ENCODE results near the gene DIAPH2.
A peak's percentile ranks its signal among the peaks of the same experiment; 100 is the strongest.
"Not testable (repeated sequence)": the region's sequence is repeated elsewhere in the genome, so short reads cannot be mapped to it uniquely, and the experiment has no call there.

DIAPH2 gene
- total RNA-seq = 30.1 to 35.7 reads per million in 2 donors

DNA sequence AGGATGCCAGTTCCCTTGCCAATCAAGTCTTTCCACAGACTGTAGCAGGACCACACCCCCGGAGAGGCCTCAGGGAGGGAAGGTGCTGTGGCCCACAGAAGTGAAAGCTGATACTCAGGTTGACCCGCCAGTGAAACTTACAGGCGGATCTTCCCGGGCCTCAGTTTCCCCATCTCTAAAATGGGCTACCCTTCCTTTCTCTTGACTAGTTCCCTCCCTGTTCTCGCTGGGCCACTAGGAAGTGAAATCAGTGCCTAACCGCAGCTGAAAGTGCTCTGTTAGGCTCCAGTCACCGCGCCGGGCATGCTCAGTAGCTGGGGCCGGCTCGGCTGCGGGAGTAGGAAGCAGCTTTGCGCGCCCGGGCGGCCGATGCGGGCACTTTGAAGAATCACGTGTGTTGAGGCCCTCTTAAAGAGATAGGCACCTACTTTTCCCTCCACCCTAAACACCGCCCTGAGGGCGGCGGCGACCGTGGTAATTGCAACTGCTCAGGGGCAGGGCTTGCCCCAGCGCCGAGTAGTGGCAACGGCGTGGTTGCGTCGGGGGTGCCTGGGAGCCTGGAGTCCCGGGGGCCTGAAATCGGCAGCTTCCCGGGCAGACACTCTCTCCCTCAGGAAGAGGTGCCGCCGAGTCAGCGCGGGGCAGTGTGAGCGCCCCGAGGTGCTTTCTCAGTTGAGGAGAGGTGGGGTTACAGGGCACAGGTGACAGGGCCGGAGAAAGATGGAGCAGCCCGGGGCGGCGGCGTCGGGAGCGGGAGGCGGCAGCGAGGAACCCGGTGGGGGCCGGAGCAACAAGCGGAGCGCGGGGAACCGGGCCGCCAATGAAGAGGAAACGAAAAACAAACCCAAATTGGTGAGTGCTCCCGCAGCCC, at the start of gene DIAPH2:
DIAPH2 (plus strand) TSS at position 504 of the 871 bp plus-strand sequence.
- DNase-seq = peak; percentile 59

DNA sequence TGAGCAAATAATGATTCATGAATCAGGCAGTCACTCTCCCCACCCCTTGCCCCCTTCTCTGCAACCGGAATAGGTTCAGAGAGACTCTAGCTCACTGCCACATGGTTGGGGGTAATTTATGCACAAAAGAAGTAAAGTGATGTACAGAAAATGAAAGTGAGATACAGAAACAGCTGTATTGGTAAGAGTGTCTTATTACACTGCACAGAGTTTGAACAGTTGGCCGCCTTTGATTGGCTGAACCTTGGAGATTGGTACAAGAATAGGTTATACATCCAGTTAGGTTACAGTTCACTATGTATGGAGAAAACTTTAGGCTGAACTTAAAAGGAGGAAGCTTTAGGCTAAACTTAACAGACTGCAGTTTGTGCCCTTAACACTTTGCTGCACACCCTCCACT, 34.6 kb upstream of the DIAPH2 start:
- no peak for DNase-seq

DNA sequence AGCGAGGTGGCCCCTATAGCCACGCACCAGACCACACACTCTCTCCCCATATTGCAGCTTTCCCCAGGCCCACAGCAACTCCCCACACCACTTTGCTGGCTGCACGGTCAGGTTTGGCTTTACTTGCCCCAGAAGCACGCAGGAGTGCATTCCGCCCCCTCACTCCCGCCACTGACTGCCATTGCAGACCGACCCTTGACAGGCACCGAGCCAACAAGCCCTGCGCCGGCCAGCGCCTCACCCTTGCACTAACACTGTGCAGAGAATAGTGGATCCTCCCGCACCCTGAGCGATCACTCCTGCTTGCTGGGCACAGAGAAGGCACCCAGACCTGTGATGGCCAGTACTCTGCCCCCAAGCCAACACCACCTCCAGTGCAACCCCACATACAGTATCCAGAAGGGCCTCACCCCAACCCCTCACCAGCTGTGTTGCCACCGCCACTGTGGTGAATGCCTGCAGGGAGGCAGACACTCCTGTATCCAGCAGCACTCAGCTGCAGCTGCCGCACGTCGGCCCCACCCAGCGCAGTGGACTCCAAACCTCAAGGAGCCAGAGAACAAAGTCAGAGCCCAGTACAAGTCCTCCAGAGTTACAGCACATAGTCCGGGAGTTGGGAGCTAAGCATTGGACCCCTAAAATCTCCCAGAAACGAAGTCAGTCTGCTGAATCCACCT, 28.6 kb upstream of the DIAPH2 start:
- DNase-seq = no peak

DNA sequence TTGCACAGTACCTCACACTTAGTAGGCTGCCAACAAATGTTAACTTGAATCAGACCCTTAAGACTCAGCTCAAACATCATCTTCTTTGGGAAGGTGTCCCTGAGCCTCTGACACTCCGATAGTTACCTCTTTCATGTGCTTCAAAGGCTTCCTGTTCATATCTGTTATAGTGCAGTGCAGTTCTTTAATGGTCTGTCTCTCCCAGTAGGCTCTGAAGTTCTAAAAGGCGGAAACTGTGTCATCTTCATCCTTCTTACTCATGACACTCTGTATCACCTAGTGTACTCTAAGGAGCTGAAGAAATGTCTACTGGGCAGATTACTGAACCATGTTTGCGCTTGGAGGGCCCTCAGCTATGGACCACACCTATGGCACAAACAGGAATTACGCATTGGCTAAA, 2.1 kb upstream of the DIAPH2 start:
- no peak for DNase-seq

DNA sequence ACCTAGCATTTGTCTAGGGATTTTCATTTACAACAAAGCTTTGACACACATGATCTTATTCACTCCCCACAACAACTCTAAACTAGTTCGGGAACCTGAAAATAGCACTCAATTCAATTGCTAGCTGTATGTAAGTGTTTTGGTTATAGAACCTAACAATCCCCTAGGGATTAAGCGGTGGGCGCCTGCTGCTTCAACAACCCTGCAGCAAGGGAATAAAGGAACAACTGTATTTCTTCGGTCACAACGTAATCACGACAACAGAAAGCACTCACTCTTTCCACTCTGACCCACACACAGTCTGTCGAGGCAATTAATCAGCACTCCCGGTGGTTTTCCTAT, 674 bp upstream of the DIAPH2 start:
- DNase-seq = no peak

DNA sequence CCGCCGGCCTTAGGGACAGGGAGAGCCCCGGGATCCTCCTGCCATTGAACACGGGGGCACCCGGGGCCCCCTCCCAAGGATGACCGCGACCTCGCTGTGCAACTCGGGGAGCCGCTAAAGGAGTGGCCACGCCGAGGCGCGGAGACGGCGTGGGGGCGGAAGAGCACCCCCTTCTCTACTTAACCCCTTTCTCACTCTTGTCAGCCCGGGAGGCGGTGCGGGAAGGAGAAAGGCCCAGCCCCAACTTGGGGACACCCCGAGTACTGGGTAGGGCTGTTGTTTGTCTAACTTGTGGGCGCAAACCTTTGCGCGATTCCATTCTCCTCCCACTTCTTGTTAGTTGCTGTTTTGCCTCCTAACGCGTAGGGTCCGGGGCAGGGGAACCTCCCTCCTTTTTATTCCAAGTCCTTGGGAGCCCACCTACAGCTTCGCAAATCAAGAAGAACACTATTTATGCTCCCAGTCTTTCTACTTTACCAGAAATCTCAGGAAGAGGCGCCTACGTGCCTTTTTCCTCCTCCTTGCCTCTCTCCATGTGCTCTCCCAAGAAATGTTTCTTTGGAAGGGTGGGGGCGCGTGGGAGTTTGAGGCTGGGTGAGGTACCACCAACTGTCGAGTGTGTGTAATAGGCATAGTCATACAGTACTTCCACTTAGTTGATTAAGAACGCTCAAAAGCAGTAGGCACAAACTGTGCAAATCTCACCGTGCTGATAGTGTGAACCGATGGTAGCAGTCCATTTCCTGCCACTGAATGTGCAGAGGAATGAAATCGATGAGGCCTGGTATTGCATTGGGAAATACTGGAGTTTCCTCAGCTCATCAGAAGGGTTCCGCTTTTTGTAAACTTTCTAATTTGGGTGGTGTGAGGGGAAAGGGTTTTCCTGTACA, 813 bp downstream of the DIAPH2 start:
- DNase-seq = peak; percentile 20

DNA sequence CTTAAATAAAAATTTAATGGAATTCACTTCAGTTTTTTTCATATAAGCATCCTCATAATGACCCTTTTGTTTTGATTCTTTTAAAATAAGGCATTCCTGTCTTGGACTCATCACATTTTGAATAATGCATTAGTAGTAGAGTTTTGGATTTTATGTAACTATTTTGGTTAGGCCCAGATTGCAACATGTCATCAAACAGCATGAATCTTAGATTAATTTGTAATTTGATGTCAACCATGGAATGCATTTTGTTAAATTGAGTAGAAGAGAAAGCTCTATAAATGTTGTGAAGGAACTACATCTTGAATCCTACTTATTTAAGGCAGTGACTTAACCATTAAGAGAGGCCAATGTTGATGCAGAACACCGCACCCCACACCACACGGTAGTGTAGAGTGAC, 3.1 kb downstream of the DIAPH2 start:
- DNase-seq = no peak

DNA sequence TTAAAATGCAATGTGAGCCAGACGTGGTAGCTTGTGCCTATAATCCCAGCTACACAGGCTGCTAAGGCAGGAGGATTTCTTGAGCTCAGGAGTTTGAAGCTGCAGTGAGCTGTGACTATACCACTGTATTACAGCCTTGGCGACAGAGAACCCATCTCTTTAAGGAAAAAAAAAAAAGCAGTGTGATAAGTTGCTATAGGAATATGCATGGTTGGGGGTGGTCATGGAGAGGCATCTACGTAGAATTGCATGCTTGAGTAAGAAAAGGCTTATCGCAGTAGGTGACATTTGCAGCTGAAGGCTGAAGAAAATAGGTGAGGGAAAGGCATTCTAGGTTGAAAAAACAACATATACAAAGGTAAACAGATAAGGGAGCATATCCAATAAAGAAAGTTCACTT, 4.1 kb downstream of the DIAPH2 start:
- no peak for DNase-seq

DNA sequence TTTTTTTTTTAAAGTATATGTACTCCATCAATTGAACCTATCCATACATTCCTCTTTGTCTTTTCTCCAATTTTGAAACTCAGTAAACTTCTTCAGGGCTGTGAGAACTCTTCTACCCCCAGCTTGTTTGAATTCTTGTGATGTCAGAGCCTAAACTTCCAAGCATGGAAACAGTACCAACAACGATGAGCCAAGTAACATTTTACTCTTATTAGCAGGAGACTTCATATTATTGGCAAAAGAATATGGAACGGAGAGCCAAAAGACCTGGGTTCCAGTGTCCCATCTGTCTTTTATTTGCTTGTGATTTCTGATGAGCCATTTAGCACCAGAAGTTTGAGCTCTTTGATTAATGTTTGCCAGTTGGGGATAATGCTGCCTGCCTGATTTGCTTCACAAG, 5.3 kb downstream of the DIAPH2 start:
- no peak for DNase-seq

DNA sequence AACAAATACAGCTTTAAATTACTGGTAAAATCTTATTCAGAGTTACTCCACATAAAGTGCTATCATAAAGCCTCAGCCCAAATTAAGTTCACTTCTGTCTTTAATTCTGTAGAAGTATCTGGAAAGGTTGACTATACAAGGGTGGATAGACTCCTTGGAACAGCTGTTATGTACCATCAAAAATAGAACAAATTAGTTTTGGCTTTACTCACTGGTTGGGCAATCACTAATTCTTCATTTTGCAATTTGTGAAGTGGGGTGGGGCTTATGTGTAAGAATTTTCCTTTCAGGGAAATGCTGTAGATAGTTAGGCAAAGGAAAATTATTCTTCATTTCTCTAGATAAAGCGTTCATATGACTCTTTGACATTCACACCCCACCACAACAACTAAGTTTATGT, 7.8 kb downstream of the DIAPH2 start:
- DNase-seq = no peak

DNA sequence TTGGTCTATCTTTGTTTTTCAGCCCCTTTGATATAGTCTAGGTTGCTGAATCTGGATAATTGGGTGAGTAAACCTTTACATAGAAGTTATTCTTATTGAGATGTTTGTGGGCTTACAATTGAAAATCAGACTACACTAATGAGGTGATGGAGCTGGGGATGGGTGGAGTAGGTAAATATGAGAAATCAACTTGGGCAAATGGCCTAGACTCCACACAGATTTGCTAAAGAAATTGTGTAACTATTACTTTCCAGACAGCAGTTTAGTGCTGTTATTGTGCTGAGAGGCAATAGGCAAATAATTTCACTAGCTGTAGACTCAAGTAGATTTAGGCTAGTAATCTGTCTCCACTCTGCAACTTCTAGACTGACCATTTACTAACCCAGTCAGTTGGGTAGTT, 8.2 kb downstream of the DIAPH2 start:
- no peak for DNase-seq

DNA sequence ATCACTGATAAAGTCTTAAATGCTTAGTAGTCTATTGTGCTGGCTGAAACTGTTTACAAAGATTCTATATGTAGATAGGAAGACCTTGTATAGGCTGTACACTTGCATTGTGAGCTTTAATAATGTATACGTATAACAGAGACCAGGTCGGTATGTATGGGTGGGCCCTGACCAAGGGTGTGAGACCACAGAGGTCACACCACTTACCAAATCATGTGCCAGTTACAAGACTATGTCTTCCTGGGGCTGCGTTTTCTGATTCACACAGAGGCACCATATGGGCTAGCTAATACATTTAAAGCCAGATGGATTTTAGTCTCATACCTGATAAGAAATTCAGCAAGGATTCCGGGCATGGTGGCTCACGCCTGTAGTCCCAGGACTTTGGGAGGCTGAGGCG, 8.8 kb downstream of the DIAPH2 start:
- DNase-seq = no peak

DNA sequence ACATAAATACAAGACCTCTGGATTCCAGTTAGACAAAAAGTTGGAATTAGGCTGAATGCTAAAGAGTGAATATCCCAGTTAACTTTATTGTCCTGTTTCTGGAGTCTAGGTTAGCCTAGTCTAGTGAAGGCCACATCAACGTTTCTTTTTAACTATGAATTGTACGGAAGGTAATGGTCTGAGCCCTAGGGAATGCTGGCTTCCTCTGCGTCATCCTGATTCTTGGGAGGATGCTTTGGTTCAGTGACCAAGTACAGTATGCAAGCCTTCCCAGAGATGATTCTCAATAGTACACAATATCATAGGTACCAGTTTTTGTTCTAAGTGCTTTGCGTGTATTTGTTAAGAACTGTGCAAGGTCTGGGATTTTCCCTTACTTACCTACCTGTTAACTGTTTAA, 11.8 kb downstream of the DIAPH2 start:
- no peak for DNase-seq

DNA sequence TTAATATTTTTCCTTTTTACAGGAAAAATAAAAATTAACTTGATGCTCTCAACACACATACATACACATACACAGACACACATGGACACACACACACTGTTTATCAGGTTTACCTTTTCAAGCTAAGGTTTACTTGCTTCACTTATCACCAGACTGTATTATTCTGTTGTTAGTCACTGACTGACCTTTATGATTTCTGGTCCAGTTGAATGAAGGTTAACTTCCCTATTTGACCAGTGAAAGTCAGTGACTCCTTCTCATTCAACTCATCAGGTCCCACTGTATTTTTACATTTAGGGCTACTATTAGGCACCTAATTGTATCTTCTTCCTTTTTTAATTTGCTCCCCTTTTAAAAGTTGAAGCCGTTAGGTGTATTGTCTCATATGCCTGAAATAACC, 16.0 kb downstream of the DIAPH2 start:
- no peak for DNase-seq

DNA sequence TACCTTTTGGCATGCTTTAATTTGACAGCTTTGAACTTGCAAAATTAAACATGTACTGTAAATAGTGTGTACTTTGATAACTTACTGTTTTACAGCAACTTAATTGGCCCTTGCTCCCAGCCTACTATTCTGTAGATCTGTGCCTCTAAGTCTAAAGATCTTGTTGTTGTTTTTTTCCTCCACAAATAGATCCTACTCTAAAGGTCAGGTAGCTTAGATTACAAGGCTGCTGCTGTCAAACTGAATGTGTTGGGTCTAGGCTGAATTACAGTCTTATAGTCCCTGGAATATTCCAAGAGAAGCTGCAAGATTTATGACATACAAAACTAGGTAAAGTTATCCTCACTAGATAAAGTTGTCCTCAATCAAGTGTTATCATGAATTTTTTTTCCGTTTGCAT, 18.7 kb downstream of the DIAPH2 start:
- no peak for DNase-seq

DNA sequence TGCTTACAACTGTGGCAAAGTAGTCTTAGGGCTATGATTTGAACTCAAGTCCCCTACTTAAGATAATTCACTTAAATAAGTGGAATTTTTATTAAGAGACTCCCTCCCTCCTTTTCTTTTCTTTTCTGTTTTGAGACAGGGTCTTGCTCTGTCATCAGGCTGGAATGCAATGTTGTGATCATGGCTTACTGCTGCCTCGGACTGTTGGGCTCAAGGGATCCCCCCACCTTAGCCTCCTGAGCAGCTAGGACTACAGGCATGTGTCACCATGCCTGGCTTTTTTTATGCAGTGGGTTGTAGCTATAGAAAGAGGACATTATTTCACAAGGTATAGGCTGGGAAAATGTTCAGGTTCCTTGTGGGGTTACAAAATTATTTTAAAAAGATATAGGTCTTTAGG, 19.2 kb downstream of the DIAPH2 start:
- DNase-seq = no peak

DNA sequence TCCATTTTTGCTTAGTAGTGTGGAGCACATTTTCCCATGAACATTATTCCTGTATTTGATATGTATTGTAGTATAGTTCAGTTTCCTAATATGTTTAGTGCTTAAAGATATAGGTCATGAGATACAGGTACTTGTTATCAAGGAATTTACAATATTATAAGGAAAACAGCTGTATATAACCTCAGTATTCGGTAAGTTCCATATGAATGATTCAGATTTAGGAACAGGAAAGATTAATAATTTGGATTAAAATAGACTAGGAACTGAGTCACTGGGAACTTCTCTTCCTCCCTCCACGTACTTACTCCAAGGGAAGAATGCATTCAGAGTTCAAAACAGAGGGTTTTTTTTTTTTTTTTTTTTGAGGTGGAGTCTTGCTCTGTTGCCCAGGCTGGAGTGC, 20.0 kb downstream of the DIAPH2 start:
- no peak for DNase-seq

DNA sequence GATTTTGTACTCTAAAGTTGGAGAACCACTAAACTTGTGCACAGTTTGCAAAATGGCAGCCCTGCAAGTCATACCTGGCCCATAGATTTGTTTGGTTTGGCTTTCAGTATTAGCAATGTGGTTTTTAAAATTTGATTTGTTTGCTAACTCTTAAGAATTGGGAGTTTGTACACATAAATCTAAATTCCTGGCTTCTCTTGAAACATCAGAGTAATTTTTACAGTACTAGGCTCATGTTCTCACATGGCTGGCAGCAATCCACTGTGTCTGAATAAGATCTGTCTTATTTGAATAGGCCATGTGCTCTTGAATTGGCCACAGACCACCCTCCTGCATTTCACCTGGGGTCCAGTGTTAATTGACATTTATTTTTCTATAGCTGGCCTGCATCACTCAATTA, 21.3 kb downstream of the DIAPH2 start:
- no peak for DNase-seq

DNA sequence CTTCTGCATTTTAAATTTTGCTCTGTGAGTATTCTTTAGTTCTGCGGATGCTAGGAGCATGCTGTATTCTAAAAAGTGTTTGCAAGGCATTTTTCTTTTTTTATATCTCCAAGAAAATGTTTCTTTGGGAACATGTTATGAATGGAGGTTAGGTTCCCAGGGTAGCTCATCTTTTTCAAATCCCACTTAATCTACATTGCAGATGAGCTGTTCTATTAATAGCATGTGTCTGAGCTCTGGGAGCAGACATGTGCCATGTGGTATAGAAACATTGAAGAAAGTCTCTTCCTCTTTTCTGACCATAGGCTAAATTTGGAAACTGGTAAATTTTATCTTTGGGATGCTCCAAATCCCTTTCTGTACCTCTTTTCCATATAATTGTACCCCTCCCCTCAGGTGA, 23.2 kb downstream of the DIAPH2 start:
- no peak for DNase-seq

DNA sequence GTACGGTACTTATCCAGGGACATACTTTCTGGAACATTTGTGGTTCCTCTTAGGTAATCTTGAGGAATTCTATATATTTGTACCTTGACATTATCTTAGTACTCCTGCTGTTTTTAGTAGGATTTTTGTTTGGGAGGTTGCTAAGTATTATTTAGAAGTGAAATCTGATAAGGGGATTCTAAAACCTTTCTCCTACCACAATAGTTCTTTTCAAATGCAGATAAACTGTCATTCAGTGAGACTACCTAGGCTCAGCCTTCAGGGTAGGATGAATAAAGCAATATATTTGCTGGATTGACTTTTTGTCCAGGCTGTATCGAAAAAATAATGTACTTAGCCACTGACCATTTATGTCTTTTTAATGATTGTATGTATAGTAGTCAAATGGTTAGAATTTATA, 25.4 kb downstream of the DIAPH2 start:
- DNase-seq = no peak

DNA sequence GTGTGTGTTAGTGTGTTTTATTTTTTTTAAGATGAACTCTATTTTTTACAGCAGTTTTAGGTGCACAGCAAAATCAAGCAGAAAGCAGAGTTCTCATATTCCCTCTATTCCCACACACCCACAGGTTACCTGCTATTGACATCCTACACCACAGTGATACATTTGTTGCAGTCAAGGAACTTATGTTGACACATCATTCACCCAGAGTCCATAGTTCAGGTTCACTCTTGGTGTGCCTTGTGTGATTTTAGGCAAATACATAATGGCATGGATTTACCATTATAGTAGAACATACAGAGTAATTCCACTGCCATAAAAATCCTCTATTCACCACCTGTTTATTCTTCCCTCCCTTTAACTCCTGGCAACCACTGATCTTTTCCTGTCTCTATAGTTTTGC, 28.7 kb downstream of the DIAPH2 start:
- no peak for DNase-seq

DNA sequence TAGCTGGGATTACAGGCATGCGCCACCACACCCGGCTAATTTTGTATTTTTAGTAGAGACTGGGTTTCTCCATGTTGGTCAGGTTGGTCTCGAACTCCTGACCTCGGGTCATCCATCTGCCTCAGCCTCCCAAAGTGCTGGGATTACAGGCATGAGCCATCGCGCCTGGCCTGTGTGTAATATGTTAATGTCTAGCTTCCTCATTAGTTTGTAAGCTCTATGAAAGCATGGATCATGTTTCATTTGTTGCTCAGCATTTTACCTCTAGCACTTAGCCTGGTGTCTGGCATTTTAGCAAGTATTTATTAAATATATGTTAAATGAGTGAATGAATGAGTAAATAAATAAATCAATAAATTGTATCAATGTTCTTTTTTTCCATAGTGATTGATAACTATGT, 29.8 kb downstream of the DIAPH2 start:
- DNase-seq = not testable (repeated sequence)

DNA sequence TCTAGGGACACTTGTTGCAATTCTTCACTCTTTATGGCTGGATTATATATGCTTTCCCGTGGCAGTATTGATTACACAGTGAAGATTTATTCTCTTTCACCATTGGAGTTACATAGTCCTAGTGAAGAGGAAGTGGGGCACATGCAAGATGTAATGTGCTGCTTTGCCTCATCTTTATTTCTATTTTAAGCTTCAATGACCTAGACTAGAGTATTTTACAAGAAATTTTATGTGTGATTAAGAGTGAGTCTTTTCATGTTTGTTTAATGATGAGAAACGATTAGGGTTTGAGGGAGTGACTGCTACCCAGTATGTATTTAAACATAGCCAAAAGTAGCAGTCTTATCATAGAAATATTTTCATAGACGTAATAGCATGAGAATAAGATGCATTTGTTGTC, 30.8 kb downstream of the DIAPH2 start:
- DNase-seq = no peak

Measured in activated gamma-delta T cell (primary cell).